ENCODE data around the gene RAB22A.
A peak's percentile ranks its signal among the peaks of the same experiment; 100 is the strongest.
"Not testable (repeated sequence)": the region's sequence is repeated elsewhere in the genome, so short reads cannot be mapped to it uniquely, and the experiment has no call there.

RAB22A gene

DNA sequence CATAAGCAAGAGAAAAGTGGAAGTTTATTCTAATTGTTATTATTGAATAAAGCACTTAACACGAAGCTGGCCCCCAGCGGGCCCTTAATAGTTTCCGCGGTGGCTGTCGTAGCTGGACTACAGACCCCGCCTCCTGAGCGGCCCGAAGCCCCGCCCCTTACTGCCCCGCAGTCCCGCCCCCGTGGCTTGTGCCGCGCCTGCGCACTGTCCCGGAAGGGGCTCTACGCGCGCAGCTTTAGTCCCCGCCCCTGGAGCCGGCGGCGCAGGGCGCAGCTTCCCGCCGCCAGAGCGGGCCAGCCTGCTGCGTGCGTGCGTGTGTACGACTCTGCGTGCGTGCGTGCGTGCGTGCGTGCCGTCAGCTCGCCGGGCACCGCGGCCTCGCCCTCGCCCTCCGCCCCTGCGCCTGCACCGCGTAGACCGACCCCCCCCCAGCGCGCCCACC lies 79.4 kb downstream of the RAB22A start, which contains the start of gene VAPB:
TSS of gene VAPB (plus strand) at position 348 of the 442 bp plus-strand sequence. CDS start 231 bp downstream, outside the sequence.
- peak; percentile 90 for DNase-seq (ENCODE audit: low read depth in 2 of 2)

DNA sequence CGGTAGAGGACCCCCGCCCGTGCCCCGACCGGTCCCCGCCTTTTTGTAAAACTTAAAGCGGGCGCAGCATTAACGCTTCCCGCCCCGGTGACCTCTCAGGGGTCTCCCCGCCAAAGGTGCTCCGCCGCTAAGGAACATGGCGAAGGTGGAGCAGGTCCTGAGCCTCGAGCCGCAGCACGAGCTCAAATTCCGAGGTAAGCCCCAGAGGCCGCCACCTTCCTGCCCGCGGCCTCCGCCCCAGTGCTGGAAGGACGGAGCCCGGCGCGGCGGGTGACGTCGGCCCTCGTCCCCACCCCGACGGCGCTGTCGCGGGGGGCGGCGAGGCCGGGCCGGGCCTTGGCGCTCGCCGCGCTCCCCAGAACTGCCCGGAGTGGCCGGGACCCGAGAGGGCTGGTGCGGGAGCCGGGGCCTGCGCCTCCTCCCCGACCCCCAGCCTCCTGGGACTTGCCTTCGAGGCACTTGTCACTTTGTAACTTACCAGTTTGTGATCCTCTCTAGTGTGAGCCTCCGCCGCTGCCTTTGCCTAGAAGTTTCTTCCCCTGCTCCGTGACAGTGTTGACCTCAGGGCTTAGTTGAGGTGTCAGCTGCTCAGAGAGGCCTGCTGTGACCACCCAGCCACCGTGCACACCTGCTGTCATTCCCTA lies 79.9 kb downstream of the RAB22A start:
- no peak for DNase-seq (ENCODE audit: low read depth in 2 of 2)

DNA sequence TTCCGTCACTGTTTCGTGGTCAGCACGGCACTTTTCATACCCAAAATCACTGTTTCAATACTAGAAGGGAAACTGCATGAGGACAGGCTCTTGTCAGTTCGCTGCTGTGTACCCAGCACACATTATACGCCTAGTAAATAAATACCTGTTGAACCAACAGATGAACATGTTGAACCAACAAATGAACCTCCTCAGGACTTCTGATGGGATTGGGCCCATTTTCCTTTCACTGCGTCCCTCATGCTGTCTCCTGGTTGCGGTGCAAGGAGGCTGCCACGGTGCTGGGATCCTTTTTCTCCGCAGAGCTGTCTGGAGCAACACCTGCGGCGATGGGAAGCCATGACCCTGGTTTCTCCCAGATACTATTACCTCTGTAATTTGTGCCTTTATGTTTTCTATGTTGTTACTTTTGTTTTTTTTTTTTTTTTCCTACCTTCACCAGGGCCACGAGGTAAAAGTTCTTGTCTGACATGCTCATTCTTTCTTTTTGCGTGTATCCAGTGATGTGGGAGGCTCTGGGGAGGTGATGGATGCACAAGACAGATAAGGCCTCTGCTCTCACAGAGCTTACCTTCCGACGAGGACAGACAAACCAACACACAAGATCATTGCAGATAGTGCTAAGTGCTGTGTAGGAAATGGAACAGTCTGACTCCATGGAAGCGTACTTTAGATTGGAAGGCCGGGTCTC lies 80.6 kb downstream of the RAB22A start:
- no peak for DNase-seq (ENCODE audit: low read depth in 2 of 2)

DNA sequence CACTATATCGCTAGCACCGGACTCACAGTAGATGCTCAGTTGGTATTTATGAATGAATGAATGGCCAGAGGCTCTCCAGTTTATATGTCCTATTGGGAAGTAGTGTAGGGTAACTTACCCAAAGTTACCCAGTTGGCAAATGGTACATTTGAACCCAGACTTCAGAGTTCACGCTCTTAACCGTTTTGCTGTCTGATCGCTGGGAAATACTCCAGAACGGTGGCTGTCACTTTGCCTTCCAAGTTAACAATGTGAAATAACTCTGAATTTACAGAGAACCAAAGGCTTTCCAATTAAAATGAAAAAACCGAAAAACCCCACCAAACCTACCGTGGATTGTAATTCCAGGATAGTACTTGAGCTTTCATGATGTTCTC lies 81.1 kb downstream of the RAB22A start:
- no peak for DNase-seq (ENCODE audit: low read depth in 2 of 2)

DNA sequence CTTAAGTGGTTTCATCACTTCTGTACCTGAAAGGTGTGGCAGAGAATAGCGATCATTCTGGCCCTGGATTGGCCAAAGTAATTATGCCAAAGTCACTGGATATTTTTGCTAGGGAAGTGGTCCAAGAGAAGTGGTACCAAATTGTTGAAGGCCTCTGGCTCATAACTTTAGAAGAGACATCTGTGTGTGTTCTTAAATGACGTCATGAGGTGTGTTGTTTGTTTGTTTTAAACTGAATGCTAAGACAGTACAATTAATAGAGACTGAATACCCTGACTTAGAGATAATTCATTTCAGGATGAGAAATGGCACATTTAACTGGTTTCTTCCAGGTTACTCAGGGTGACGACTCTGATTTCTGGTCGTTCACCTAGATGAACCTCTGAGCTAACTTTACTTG lies 82.8 kb downstream of the RAB22A start:
- no peak for DNase-seq (ENCODE audit: low read depth in 2 of 2)

DNA sequence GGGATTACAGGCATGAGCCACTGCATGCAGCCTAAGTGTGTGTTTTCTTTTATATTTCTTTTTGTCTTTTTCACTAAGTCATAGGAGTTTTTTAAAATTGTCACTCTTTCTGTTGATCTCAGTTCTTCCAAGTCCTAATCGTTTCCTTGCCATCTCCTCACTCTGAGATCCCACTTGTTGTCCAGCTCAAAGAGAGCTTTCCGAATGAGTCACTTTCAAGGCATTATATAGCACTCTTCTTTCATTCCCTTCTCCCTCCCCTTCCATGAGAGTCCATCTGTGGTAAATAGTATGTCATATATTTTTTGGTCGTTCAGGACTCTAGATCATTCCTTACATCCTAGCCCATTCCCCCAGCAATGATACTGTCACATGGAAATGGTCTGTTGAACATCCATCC lies 83.8 kb downstream of the RAB22A start:
- DNase-seq (ENCODE audit: low read depth in 2 of 2), result peak; percentile 30 to 32

DNA sequence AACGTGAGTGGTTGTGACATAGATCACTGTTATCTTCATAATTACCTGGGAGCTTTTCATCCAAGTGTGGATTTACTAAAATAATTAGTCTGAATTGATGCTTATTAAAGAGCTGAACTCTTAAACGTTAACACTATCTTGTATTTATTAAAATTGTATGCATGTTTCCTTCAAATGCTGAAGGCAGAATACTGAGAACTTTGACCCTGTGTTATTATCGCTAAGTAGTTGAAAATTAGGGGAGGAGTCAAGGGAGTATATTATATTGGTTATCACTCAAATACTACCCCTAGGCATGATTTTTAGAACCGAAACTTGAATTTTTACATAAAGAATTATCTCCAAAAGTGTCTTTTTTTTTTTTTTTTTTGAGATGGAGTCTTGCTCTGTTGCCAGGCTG lies 85.3 kb downstream of the RAB22A start:
- DNase-seq (ENCODE audit: low read depth in 2 of 2), result no peak

DNA sequence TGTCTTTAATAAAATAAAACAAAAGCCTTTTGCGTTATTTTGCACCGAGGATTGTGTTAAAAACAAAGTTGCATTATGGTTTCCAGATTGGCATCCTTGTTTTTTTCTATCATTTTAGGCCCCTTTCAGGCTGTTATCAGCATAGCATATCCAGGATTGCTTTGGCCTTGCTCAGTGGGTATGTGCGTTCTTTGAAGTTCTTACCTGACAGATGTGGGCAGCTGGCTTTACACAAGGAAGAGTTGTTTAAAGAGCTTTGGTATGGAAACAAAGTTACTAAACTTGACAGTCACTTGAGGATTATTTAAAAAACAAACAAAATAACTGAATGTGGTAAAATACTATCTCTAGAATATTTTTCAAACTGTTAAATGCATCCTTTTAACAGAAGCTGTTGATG lies 86.1 kb downstream of the RAB22A start:
- no peak for DNase-seq (ENCODE audit: low read depth in 2 of 2)

DNA sequence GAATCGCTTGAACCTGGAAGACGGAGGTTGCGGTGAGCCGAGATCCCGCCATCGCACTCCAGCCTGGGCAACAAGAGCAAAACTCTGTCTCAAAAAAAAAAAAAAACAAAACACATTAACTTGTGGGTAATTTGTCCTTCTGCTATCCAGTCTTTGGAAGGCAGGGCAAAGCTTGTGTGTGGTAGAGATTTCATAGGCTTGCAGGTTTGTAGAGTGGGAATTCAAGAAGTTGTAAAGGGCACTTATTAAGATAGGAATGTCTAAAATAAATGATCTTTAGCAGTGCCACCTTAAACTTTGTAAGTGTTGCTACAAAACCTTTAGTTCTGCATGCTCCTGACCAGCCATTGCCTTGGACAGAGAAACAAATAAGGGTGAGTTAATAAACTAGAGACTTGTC lies 87.9 kb downstream of the RAB22A start:
- DNase-seq (ENCODE audit: low read depth in 2 of 2), result no peak

DNA sequence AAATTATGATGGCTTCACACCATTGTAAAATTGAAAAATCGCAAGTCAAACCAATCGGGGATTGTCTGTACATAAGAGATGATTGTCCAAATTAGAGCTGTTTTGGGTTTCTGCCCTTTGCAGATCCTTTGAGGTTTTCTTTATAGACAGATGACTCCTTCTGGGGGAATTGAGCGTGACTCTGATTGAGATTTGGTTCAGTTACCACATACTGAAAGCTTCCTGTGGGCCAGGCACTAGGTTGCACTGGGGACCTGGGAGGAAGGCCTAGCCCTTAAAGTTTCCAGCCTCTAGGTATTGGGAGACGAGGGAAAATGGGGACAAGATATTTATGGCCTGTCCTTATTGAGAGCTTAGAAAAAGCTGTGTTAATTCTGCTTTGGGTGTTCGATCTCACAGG lies 88.7 kb downstream of the RAB22A start:
- no peak for DNase-seq (ENCODE audit: low read depth in 2 of 2)

DNA sequence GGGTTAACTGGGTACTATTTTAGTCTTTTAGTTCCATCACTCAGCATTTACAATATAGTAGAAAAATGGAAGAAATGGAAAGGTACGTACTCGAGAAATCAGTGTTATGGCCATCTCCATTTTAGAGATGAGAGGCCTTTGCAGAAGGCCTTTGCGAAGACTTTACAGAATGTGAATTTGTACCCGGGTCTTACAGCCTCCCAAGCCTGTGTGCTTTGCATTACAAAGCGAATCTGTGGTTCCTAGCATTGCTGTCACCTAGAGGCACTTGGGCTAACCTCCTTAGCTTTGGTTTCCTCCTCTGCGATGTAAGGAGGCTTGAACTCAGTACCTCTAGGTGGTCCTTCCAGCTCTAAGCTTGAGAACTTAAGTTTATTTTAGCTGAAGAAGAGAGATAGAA lies 90.4 kb downstream of the RAB22A start:
- no peak for DNase-seq (ENCODE audit: low read depth in 2 of 2)

DNA sequence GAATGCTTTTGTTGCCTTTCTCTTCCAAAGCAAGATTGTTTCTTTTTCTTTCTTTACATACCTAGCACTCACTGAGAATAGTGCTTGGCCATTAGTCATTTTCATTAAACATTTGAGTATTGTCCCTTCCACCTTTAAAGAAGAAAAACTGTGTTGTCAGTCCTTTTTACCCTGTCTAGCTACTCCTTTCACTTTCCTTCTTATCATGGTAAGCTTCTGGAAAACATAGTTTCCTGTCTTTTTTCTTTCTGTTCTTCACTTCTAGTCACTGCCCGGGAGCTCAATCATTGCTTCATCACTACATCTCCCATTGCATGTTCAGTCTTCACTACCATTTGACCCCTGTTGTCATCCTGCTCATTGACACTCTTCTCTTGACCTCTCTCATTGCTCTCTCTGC lies 91.6 kb downstream of the RAB22A start:
- no peak for DNase-seq (ENCODE audit: low read depth in 2 of 2)

DNA sequence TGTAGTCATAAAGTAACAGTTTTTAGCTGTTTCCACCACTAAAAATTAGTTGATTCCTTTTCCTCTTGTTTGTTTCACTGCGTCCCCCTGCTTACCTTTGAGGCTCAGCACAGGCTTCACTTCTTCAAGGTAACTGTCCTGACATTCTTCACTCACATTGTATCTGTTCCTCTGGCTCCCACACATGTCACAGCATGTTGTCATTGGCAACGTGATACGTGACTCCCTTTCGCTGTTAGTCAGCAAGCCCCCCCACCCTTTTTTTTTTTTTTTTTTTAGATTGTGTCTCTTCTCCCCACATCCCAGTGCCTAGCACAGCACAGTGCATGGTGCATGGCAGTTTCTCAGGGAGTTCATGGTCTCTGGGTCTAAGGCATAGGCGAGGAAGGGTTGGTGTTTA lies 92.8 kb downstream of the RAB22A start:
- no peak for DNase-seq (ENCODE audit: low read depth in 2 of 2)

DNA sequence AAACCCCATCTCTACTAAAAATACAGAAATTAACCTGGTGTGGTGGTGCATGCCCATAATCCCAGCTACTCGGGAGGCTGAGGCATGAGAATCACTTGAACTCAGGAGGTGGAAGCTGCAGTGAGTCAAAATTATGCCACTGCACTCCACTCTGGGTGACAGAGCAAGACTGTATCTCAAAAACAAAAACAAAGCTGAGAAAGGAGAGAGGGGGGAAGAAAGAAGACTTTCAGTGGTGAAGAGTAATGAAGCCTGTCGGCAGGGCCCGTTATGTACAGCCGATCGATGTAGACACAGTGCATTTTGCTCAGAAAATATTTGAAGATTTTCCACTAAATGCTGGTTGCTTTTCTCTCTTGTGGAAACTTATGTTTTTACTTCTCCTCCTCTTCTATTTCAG lies 93.3 kb downstream of the RAB22A start:
- no peak for DNase-seq (ENCODE audit: low read depth in 2 of 2)

DNA sequence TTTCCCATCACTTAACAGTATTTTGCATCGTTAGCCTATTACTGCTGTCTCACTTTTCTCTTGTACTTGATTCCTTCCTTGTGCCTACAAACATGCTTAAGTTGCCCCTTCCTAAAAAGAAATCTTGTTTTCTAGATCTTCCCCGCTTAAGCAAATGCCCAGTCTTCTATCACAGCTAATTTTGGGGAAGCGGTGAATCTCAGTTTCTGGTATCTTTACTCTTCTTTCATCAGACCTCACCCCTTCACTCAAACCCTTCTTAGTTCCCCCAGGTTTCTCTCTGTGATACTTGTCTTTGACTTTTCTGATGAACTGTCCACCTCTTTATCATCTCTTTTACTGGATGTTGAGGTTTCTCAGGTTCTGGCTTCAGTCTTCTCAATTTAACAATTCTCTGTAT lies 93.8 kb downstream of the RAB22A start:
- DNase-seq (ENCODE audit: low read depth in 2 of 2), result no peak

DNA sequence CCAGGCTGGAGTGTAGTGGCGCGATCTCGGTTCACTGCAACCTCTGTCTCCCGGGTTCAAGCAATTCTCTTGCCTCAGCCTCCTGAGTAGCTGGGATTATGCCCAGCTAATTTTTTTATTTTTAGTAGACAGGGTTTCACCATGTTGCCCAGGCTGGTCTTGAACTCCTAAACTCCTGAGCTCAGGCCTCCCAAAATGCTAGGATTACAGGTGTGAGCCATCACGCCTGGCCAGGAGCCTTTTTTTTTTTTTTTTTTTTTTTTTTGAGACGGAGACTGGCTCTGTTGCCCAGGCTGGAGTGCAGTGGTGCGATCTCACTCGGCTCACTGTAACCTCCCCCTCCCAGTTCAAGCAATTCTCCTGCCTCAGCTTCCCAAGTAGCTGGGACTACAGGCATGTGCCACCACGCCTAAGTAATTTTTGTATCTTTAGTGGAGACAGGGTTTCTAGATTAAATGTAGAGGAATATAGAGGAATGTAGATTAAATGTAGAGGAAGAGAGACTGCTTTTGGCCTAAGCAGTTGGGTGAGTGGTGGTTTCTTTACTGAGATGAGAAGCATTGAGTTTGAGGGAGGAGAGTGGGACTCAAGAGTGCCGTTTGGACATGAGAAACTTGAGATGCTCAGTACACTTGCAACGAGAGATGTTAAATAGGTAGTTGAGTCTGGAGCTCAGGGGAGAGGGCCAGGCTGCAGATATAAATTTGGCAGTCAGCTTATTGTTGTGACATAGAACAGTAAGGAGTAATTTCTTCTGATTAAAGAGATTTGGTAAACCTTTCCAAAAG lies 96.2 kb downstream of the RAB22A start:
- no peak for DNase-seq (ENCODE audit: low read depth in 2 of 2)

DNA sequence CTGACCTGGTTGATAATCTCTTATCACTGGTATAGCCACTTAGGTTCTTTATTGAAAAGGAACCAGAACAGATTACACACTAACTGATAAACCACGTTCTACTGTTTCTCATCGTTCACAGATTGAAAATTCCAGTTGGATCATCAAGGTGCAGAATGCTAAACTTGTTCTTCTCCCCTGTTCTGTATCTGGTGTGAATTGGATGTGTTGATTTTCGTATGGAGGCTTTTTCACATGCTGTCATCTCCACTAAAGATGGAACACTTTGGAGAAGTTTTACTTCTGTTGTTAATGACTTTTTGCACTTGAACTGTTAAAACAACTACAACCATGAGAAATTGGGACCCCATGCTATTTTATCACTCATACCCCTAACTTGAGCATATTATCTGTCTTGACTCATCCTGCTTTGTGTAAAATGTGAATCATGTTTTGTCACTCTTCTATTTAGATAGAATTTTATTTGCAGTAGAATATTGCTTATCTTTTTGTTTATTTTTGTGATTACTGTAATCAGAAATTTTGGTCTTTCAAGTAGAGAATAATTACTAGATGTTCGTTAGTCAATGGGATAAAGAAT lies 97.0 kb downstream of the RAB22A start:
- no peak for DNase-seq (ENCODE audit: low read depth in 2 of 2)

DNA sequence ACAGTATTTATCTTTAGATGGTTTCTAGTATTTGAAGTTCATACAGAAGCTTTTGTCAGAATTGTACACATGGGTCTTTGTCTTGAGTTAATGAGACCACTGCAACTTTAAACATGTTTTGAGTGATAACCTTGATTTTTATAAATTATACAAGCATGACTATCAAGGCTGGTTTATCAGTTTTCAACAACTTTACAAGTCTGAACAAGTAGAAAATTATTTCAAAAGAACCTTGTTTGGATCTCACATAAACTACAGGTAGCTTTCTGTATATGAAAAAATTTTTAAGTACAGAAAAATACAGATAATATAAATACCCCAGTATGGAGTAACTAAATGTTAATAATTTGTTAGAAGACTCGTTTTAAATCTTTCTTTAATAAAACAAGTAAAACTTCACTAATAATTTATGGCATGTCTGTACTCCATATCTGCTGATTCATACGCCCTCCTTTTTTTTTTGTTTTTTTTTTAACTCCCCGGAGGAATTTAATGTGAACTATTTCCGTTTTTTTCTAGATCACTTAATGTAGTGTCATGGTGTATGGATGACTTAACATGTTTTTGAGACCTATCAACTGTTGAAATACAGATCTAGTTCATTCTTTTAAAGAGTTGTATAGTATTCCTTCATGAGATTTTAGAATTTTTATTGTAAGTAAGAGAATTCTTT lies 97.8 kb downstream of the RAB22A start:
- no peak for DNase-seq (ENCODE audit: low read depth in 2 of 2)

DNA sequence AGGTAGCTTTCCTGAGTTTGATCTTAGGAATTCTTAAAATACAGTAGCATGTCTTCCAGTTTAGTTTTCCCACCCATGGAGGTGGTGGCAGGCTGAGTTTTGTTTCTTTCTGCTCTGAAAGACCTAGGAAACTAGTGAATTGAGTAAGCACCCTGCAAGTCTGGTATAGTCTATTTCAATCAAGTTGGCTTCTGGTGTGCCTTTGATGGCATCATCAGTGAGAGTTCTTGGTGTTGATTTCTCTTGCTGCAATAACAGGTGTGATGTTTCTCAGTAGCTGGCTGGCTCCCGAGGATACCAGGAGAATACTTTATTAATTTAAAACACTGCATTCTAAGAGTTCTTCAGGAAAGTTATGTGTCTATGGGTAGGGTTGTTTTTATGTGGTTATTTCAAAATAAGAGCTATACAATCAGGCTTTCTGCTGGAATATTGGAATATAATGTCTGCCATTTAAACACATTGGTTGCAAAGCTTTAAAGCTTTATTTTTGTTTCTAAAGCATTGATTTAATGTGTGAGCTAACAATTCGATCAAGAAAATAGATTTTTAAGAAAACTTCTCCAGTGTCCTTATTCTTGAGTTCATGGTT lies 98.5 kb downstream of the RAB22A start:
- DNase-seq (ENCODE audit: low read depth in 2 of 2), result no peak

DNA sequence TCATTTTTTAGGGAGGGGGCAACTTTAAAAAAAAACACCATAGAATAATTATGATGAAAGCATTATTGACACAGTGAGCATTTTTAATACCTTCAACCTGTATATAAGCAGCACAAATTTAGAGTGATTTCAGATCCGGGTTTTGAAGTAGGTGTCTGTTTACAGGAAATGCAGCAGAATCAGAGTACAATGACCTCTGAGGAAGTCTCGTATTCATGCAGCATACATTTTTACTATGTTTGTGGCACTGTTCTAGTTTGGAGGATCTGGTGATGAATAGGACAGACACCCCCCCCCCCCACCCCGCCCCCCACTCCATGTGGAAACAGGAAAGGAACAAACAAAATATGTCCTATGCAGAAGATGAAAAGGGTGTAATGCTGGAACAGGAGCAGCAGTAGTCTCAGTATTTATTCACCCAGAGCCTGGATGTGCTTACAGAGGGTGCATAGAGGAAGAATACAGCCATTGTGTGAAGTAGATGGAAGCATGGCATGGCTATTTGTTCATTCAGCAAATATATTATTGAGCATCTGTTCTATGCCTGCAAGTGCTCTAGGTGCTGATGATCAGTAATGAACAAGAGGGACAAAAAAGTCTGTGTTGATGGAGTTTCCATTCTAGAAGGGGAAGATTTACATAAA lies 99.2 kb downstream of the RAB22A start:
- DNase-seq (ENCODE audit: low read depth in 2 of 2), result no peak

DNA sequence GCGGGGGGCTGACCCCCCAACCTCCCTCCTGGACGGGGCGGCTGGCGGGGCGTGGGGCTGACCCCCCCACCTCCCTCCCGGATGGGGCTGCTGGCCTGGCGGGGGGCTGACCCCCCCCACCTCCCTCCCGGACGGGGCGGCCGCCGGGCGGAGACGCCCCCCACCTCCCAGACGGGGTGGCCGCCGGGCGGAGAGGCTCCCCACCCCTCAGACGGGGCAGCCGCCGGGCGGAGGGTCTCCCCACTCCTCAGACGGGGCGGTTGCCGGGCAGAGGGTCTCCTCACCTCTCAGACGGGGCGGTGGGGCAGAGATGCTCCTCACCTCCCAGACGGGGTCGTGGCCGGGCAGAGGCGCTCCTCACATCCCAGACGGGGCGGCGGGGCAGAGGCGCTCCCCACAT lies 104.7 kb downstream of the RAB22A start:
- DNase-seq (ENCODE audit: low read depth in 2 of 2), result not testable (repeated sequence)

Data from fibroblast of skin of left quadriceps (primary cell).